C4-2B (cell line): ENCODE results near the gene ALG10.
A peak's percentile ranks its signal among the peaks of the same experiment; 100 is the strongest.

Experiments
- ZFX ChIP-seq: fragments of 450-650 bp; IDR thresholded peaks from 2 replicates; pipeline ENCODE4 v1.6.1; 2017
- TF ChIP-seq, protein P1 (sequence below): fragments of 450-650 bp; conservative IDR thresholded peaks from 2 replicates; pipeline ENCODE4 v1.5.1; 2017; ENCODE audit warnings: mild to moderate bottlenecking

- TF ChIP-seq, protein P1, sequence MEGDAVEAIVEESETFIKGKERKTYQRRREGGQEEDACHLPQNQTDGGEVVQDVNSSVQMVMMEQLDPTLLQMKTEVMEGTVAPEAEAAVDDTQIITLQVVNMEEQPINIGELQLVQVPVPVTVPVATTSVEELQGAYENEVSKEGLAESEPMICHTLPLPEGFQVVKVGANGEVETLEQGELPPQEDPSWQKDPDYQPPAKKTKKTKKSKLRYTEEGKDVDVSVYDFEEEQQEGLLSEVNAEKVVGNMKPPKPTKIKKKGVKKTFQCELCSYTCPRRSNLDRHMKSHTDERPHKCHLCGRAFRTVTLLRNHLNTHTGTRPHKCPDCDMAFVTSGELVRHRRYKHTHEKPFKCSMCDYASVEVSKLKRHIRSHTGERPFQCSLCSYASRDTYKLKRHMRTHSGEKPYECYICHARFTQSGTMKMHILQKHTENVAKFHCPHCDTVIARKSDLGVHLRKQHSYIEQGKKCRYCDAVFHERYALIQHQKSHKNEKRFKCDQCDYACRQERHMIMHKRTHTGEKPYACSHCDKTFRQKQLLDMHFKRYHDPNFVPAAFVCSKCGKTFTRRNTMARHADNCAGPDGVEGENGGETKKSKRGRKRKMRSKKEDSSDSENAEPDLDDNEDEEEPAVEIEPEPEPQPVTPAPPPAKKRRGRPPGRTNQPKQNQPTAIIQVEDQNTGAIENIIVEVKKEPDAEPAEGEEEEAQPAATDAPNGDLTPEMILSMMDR = peak; percentile 26
- no peak for TF ChIP-seq ZFX
Measured at GRCh38 chr12:34016361-34016760, 5.9 kb upstream of the ALG10 start.
